ENCODE measurements around the gene POGLUT2. TPM values are rescaled to one million over a fixed set of nuclear protein-coding genes. Genes with fewer than 3 reads are reported as not detected.

POGLUT2 gene
- polyA plus RNA-seq, 1 donor (not counting 4 experiments of a cell fraction or from before 2014, with no cell fraction given) = 8.8 TPM

DNA sequence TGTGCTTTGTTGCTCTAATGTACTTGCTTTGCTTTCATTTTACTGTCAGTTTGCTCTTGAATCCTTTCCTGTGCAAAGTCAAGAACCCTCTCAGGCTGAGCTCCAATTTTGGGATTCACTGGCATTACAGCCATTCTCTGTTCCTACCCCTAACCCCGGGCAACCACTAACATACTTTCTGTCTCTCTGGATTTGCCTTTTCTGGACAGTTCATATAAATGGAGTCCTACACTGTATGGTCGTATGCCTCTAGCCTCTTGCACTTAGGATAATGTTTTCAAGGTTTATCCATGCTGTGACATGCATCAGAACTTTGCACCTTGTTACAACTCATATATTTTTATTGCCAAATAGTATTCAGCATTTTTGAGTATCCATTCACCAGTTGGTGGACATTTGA lies 22.5 kb downstream of the POGLUT2 start:
- Histone ChIP-seq H2AFZ (ENCODE audit: control insufficient read depth, low read length) (no peak overlapping the region), H3K9me3 (ENCODE audit: control insufficient read depth, low read depth, low read length) (no peaks in the 10 kb centered on the region), H3K79me2 (ENCODE audit: control insufficient read depth, insufficient read depth, low read length) (peaks cover 10% of the 10 kb centered on the region), H3K27me3 (ENCODE audit: control insufficient read depth, extremely low read depth, insufficient read depth, low read length) (no peaks in the 10 kb centered on the region), H3K36me3 (ENCODE audit: control insufficient read depth in 2 of 2, extremely low read depth in 1 of 2, insufficient read depth in 2 of 2, low read length in 2 of 2) (no peaks in the 10 kb centered on the region), H3K27ac (ENCODE audit: control insufficient read depth, insufficient read depth, low read length) (no peak overlapping the region), H3K4me1 (ENCODE audit: control insufficient read depth, extremely low read depth, insufficient read depth, low read length) (peaks cover 2% of the 10 kb centered on the region), H3K9ac (ENCODE audit: control insufficient read depth, extremely low read depth, insufficient read depth, low read length) (no peak overlapping the region), H4K20me1 (ENCODE audit: control insufficient read depth, extremely low read depth, insufficient read depth, low read length) (no peaks in the 10 kb centered on the region), H3K9me1 (ENCODE audit: control insufficient read depth, extremely low read depth, insufficient read depth, low read length) (no peaks in the 10 kb centered on the region), H3K4me2 (ENCODE audit: control insufficient read depth, extremely low read depth, insufficient read depth, low read depth, low read length) (no peak overlapping the region), H3K4me3 (ENCODE audit: control insufficient read depth in 2 of 3, extremely low read depth in 1 of 3, insufficient read depth in 2 of 3, low read depth in 1 of 3, low read length in 3 of 3) (no peak overlapping the region)
- DNase-seq (ENCODE audit: low read depth, low spot score) (no peak), FAIRE-seq (no peak)
- dilution Hi-C loops (cut with MboI; ENCODE audit: extremely low pct_ligation_motif_present, low sequenced_read_pairs) = no loop called here
- no peak for TF ChIP-seq EZH2 (IDR thresholded peaks at IDR 0.05; ENCODE audit: low read length)
- no peak for TF ChIP-seq CTCF (optimal IDR thresholded peaks at IDR 0.05 in 1 of 3, IDR thresholded peaks at IDR 0.05 in 1 of 3, conservative IDR thresholded peaks at IDR 0.05 in 1 of 3; ENCODE audit: extremely low read depth in 1 of 3, insufficient read depth in 2 of 3, low read length in 3 of 3)

DNA sequence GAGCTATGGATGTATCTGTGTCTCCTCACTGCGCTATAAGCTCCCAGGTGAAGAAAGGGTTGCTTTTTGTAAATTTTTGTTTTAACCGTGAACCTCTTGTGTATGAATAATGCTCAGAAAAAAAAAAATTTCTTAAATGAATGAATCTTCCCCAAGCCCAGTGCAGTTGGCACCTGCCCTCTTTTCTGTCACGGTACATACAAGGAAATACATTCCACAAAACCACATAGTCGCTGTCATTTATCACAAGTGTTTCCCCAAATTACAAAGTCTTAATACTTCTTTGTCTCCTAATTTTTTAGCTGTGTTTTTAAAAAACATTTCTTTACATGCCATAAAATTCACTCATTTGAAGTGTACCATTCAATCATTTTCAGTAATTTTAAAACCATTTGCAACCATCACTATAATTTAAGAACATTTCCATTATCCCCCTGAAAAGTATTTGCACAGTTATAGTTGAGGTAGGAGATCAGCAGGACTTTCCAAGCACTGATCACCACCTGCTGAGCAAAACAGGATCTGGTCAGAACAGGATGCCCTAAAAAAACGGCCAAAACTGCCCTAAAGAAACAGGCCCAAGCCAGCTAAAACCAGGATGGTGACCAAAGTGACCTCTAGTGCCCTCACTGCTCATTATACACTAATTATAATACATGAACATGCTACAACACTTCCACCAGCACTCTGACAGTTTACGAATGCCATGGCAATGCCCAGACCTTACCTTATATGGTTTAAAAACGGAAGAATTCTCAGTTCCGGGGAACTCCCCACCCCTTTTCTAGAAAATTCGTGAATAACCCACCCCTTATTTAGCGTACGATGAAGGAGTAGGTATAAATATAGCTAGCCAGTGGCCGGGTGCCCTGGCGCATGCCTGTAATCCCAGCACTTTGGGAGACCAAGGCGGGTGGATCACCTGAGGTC lies 23.9 kb downstream of the POGLUT2 start:
- TF ChIP-seq EZH2 (IDR thresholded peaks at IDR 0.05; ENCODE audit: low read length) (no peak), CTCF (optimal IDR thresholded peaks at IDR 0.05 in 1 of 3, IDR thresholded peaks at IDR 0.05 in 1 of 3, conservative IDR thresholded peaks at IDR 0.05 in 1 of 3; ENCODE audit: extremely low read depth in 1 of 3, insufficient read depth in 2 of 3, low read length in 3 of 3) (no peak)
- H3K79me2 ChIP-seq (ENCODE audit: control insufficient read depth, insufficient read depth, low read length) = peaks cover 10% of the 10 kb centered on the region
- H3K27me3 ChIP-seq (ENCODE audit: control insufficient read depth, extremely low read depth, insufficient read depth, low read length) = no peaks in the 10 kb centered on the region
- H3K4me3 ChIP-seq (ENCODE audit: control insufficient read depth in 2 of 3, extremely low read depth in 1 of 3, insufficient read depth in 2 of 3, low read depth in 1 of 3, low read length in 3 of 3) = no peak overlapping the region
- H3K4me1 ChIP-seq (ENCODE audit: control insufficient read depth, extremely low read depth, insufficient read depth, low read length) = peaks cover 7% of the 10 kb centered on the region
- FAIRE-seq (no peak), DNase-seq (ENCODE audit: low read depth, low spot score) (no peak)
- no peaks in the 10 kb centered on the region for H3K36me3 ChIP-seq (ENCODE audit: control insufficient read depth in 2 of 2, extremely low read depth in 1 of 2, insufficient read depth in 2 of 2, low read length in 2 of 2)
- H3K27ac ChIP-seq (ENCODE audit: control insufficient read depth, insufficient read depth, low read length) = no peak overlapping the region
- no peaks in the 10 kb centered on the region for H4K20me1 ChIP-seq (ENCODE audit: control insufficient read depth, extremely low read depth, insufficient read depth, low read length)
- no peaks in the 10 kb centered on the region for H3K9me1 ChIP-seq (ENCODE audit: control insufficient read depth, extremely low read depth, insufficient read depth, low read length)
- H2AFZ ChIP-seq (ENCODE audit: control insufficient read depth, low read length) = peak overlapping the region; percentile 99
- H3K9ac ChIP-seq (ENCODE audit: control insufficient read depth, extremely low read depth, insufficient read depth, low read length) = no peak overlapping the region
- no peak overlapping the region for H3K4me2 ChIP-seq (ENCODE audit: control insufficient read depth, extremely low read depth, insufficient read depth, low read depth, low read length)
- dilution Hi-C loops (cut with MboI; ENCODE audit: extremely low pct_ligation_motif_present, low sequenced_read_pairs) = no loop called here
- H3K9me3 ChIP-seq (ENCODE audit: control insufficient read depth, low read depth, low read length) = no peaks in the 10 kb centered on the region

All from keratinocyte (primary cell).